HG03103 (cell line): Measurements from ENCODE around the gene SYF2.
"Not testable (repeated sequence)": the region's sequence is repeated elsewhere in the genome, so short reads cannot be mapped to it uniquely, and the experiment has no call there.

ENCODE experiments used
- ATAC-seq: cut with Tn5 transposase; IDR thresholded peaks from one replicate; pipeline ENCODE4 v1.9.1; 2021; ENCODE audit warnings: low read depth; ENCODE audit not compliant: unreplicated experiment

Gene SYF2

DNA sequence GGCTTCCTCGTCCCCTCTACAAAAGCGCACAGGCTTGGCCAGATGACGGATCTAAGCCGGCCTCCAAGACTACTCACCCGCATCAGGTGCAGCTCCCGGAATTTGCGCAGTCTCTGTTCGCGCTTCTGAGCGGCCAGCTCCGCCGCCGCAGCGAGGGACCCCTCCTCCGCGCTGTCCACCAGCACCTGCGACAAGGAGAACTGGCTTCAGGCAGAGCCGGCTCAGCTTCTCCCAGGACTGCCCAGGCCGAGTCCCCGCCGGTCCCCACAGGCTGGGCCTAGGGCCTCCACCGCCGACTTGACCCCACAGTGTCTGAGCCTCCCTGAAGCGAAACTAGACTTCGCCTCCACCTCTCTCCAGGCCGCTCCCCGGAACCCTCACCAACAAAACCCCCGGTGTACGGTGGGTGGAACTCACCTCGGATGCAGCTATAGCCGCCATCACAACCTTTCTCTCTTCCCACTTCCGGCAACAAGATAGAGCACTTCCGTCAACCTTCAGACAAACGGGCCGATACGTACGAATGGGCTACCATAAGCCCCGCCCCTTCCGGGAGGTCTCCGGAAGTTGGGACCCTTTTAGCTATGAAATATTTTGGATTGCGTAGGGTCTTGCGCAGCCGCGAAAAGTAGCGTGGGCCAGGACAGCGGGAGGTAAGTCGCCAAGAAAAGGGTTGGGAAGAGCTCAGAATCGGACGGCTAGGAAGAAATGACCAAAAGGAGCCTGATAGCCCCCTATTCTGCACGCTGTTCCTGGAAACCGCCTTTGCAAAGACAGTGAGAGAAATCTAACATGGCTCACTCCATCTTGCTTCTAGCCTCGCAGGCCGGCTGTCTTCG is at the start of gene SYF2:
TSS of gene SYF2 (minus strand) at position 476 of the 839 bp plus-strand sequence. CDS start at position 441, 35 bp downstream.
- ATAC-seq: peak; percentile 68

- not testable (repeated sequence) for ATAC-seq
Measured at GRCh38 chr1:25279693-25280111, 47.4 kb upstream of the SYF2 start.

- ATAC-seq: not testable (repeated sequence)
Measured at GRCh38 chr1:25278790-25279189, 46.5 kb upstream of the SYF2 start.

DNA sequence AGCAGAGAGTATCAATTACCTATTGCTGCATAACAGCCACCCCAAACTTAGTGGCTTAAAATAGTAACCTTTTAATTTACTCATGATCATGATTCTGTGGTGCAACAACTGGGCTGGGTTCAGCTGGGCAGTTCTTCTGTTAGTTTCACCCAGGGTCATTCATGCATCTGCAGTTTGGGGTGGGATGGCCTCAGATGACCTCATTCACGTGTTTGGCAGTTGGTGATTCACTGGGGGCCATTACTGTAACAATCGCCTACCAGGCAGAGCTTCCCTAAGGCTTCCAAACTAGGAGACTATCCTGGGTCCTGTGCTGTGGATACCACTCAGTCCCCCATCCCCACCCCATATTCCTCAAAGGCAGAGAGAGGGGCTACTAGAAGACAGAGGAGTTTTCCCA is 46.1 kb upstream of the SYF2 start:
- ATAC-seq: not testable (repeated sequence)

DNA sequence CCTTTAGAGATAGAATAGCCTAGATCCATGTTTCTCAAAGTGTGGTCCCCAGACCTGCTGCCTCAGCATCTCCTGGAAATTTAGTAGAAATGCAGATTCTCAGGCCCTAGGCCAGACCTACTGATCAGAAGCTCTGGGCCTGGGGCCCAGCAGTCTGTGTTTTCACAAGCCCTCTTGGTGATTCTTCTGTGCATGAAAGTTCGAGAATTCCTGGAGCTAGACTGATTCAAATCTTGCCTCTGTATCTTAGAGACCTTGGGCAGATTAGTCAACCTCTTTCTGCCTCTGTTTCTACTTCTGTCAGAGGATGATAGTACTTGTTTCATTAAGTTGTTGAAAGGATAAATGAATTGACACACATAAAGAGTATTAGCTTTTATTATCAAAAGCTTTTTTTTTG is 45.0 kb upstream of the SYF2 start:
- not testable (repeated sequence) for ATAC-seq

DNA sequence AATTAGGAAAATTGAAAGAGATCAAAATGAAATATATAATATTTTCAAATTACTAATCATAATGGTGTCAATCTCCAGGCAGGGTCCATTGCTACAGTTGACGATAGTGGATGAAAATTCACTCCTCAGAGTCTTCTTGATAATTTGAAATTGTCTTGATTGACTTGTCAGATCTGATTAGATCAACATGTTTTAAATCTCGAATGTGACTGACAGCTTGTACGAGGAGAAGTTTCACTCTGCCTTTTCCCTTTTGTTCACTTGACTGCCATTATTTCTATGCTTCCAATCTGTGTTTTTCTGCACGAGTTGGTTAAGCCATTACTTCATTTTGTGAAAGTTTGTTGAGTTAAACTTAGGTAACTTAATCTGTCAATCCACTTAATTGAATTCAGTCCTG is 43.3 kb upstream of the SYF2 start:
- not testable (repeated sequence) for ATAC-seq

DNA sequence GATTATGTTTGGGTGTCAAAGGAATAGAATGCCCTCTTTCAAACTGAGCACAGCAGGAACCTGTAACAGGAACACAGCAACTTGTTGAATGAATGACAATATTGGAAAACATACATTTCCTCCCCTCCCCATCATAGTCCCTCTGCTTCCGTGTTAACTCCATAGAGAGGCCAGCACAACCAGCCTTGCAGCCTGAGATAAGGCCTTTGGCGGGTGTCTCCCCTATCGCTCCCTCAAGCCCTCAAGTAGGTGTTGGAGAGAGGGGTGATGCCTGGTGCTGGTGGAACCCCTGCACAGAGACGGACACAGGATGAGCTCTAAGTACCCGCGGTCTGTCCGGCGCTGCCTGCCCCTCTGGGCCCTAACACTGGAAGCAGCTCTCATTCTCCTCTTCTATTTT is 39.9 kb upstream of the SYF2 start, which contains the start of gene RHD:
TSS of gene RHD (plus strand) at position 272 of the 400 bp plus-strand sequence. CDS start at position 311, 39 bp downstream.
- ATAC-seq: not testable (repeated sequence)

GRCh38 chr1:25268143-25268760 is 36.0 kb upstream of the SYF2 start:
- ATAC-seq: not testable (repeated sequence)

- ATAC-seq: peak; percentile 53
Measured at GRCh38 chr1:25267288-25268142, 35.2 kb upstream of the SYF2 start.

- ATAC-seq: not testable (repeated sequence)
Measured at GRCh38 chr1:25266554-25267287, 34.4 kb upstream of the SYF2 start.

DNA sequence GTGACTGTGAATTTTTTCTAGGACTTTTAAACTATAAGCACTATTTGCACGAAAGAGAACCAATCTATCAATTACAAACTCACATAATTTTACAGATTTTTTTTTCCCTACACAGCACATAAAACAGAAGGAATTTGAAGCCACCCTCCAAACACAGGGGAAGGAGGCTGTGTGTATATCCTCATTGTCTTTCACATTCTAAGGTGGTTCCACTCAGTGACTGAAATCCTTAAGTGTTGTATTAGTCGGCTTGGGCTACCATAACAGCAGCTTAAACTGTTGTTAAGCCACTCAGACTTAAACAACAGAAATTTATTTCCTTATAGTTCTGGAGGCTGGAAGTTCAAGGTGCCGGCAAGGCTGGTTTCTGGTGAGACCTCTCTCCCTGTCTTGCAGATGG is 28.0 kb upstream of the SYF2 start:
- ATAC-seq: not testable (repeated sequence)

DNA sequence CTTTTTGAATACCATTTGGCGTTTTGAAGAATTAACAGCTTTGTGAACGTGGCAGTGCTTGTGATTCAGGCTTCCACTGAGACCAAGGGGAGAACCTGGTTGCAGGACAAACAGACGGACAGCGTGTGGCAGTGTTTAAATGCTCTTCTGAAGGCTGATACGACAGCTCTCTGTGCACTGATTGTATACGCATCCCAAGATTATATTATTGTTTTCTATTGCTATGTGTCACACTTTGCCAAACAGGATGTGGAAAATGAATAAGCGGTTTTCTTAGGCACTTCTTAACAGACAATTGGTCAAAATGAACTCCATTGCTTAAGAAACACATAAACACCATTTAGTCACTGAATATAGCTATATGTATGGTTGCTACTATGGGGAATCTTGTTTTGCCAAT is 27.5 kb upstream of the SYF2 start:
- not testable (repeated sequence) for ATAC-seq

- no peak for ATAC-seq
Measured at GRCh38 chr1:25257196-25257595, 24.9 kb upstream of the SYF2 start.

DNA sequence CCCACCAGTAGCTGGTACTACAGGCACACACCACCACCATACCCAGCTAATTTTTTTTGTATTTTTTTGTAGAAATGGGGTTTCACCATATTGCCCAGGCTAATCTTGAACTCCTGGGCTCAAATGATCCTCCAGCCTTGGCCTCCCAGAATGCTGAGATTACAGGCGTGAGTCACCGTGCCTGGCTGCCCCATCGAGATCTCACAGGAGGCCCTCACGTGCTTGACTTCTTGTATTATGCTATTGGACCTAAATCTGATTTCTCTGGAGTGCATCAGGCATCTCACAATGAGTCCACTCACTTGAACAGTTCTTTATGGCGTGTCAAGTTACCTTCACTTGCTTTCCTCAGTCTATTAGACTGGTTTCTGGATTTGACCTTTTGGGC is 24.3 kb upstream of the SYF2 start:
- no peak for ATAC-seq

GRCh38 chr1:25255706-25256577 is 23.6 kb upstream of the SYF2 start:
- no peak for ATAC-seq

GRCh38 chr1:25253911-25254310 is 21.6 kb upstream of the SYF2 start:
- no peak for ATAC-seq

- ATAC-seq: peak; percentile 40
Measured at GRCh38 chr1:25247829-25248754, 15.8 kb upstream of the SYF2 start.
